GM13976 (cell line): ENCODE measurements around the gene VAMP2.

Experiments
- DNase-seq: peaks from one replicate; pipeline ENCODE4 v3.0.0; 2012; ENCODE audit warnings: low spot score
- in situ Hi-C: fragments of 300-500 bp; cut with MboI; formaldehyde crosslinking; loops from one replicate; pipeline ENCODE4 v1.12.0; 2022; ENCODE audit warnings: low sequenced_read_pairs, mixed read lengths, inconsistent platforms; ENCODE audit not compliant: unreplicated experiment
- TF ChIP-seq, protein P1 (sequence below): IDR thresholded peaks from 2 replicates; pipeline ENCODE4 v1.5.1; 2012; ENCODE audit warnings: borderline replicate concordance, mild to moderate bottlenecking; ENCODE audit not compliant: insufficient read depth; ENCODE audit errors: extremely low read depth, missing control alignments, control extremely low read depth

VAMP2 gene

DNA sequence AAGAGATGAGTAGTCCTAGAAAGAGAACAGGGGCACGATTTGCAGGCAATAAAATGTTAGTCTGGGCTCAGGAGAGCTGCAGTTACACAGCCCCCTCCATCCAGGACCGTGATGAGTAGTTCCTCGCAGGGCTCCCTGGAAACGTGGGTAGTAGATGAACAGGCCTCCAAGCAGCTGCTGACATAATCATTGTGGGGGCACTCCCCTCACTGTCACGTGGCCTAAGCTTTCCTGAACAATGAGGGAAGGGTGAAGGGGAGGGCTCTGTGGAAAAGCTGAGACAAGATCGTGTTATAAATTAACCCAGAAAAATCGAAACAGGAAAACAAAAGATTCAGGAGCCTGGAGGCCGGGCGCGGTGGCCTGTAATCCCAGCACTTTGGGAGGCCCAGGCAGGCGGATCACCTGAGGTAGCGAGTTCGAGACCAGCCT lies 9.2 kb downstream of the VAMP2 start:
- TF ChIP-seq, protein P1, sequence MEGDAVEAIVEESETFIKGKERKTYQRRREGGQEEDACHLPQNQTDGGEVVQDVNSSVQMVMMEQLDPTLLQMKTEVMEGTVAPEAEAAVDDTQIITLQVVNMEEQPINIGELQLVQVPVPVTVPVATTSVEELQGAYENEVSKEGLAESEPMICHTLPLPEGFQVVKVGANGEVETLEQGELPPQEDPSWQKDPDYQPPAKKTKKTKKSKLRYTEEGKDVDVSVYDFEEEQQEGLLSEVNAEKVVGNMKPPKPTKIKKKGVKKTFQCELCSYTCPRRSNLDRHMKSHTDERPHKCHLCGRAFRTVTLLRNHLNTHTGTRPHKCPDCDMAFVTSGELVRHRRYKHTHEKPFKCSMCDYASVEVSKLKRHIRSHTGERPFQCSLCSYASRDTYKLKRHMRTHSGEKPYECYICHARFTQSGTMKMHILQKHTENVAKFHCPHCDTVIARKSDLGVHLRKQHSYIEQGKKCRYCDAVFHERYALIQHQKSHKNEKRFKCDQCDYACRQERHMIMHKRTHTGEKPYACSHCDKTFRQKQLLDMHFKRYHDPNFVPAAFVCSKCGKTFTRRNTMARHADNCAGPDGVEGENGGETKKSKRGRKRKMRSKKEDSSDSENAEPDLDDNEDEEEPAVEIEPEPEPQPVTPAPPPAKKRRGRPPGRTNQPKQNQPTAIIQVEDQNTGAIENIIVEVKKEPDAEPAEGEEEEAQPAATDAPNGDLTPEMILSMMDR = no peak
- DNase-seq = no peak
- in situ Hi-C loops = no loop called here

DNA sequence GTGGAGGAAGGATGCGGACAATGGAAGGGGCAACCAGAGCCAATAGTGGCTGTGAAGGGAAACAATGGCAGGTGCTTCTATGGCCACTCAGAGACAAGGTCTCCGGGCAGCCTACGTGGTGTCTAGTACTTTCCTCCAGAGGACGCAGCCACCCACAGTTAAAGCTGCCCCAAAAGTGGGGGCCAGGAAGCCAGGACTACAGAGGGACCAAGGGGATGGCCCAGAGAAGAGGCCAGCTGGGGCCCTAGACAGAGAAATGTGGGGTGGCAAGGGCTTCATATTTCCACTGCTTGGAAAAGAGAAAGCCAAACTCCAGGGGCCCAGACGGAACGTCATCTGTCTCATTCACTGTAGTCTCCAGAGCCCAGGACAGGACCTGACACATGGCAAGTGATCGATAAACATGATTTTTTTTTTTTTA lies 9.7 kb downstream of the VAMP2 start:
- DNase-seq = no peak
- in situ Hi-C loops = no loop called here
- TF ChIP-seq, protein P1 = no peak

DNA sequence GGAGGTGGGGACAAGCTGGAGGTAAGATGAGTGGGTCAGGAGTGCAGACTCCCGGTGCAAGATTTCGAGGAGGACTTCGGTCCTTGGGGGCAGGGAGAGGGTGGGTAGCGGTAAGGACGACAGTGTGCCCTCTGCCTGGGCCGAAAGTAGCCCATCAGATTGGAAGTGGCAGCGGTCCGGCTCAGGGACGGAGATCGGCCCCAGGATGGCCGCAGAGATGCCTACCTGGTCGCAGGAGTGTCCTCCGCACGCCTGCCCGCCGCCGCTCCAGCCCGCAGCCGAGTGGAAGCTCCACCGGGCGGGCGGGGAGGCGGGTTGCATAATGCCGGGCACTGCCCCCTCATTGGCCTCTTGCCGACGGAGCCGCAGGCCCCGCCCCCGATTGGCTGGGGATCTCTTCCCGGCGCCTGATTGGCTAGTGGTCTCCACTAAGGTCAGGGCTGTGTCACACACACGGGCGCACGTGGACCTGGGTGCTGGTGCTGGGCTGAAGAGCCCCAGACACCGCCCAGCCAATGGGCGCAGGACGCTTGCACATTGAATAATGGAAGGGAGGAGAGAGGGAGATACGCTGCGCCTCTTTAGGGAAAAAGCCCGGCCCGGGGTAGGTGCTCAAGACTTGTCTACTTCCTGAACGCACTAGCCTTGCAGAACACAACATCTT lies 10.5 kb downstream of the VAMP2 start, which contains the start of gene PER1:
Gene PER1, minus strand, starts transcription at position 293 of the 664 bp plus-strand sequence. CDS start 1,698 bp downstream, outside the sequence.
- in situ Hi-C loops = no loop called here

DNA sequence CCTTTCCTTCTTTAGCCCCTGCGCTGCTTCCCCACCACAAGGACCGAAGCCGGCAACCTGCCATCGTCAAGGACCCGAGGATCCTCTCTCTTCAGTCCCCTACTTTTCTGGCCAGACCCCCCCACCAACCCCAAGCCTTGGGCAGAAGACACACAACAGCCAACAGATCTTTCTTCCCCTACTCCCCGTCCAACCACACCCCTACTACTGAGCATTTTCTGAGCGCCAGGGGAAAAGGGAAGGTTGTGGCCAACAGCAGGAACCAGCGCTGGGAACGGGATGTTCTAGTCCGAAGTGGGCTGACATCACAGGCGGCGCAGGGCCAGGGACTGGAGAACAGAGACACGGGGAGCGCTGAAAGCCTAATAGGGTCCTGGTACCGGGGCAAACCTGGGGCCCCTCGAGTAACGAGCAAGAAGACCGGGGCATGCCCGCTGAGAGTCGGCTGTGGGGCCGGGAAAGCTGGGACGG lies 11.1 kb downstream of the VAMP2 start:
- no peak for DNase-seq
- in situ Hi-C loops = no loop called here
- TF ChIP-seq, protein P1 = no peak

More for the DNA sequence above, 10.5 kb downstream of the VAMP2 start, which contains the start of gene PER1:
- TF ChIP-seq, protein P1 = no peak
- DNase-seq = peak; percentile 93

DNA sequence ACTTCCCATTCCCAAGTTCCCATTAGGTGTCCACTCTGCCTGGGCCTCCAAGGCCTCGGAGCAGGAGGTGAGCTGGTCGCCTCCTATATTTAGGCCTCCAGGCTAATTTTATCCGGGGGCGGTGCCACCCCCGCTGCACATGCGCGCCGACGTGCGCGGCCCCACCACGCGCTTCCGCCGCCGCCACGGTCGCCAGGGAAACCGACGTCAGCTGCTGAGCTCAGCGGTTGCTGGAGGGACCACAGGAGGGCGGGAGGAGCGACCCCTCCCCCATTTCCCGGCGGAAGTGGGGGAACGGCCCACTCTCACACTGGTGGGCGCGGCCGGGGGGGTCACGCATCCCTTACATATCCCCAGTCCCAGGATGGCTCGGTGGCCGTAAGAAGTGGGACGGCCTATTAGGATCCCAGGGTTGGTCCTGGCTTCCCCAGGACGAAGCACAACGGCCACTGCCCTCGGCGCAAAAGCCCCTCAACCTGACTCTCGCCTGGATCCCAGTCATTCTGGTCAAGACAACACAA lies 11.6 kb downstream of the VAMP2 start:
- peak; percentile 92 for DNase-seq
- TF ChIP-seq, protein P1 = no peak
- in situ Hi-C loops = no loop called here

DNA sequence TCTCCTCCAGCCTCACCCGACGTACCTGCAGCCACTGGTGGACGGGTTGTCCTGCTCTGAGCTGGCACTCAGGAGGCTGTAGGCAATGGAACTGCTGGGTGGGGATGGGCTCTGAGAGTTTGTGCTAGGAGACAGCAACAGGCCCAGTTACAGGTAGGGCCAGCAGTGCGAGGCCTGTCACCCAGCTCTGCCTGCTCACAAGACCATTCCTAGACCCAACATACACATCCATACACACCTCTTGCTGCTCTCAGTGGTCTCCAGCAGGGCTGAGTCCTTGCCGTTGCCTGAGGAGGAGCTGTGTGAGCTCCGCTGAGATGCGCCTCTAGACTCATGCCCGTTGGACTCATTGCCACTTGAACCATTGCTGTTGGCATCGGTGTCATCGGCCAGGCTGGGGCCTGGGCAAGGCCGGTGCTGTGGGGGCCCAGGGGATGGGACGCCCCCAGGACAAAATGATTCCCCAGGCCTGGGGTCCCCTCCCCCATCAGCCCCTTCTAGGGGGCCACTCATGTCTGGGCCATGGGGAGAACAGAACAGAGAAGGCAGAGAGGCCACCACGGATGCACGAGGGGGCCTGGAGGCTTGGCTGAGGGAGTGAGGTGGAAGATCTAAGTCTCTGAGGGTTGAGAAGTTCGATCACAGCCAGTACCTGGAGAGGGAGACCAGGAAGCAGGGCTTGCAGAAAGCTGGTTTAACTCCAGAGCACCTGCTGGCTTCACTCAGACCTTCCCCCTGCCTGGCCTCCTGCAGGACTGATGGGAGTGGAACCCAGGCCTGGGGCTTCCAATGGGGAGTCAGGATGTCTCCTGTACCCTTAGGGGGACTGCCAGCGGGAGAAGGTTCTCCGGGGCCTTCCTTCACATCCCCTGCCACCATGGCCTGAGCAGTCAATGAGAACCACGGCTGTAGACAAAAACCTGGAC lies 12.3 kb downstream of the VAMP2 start:
- no peak for DNase-seq
- TF ChIP-seq, protein P1 = no peak
- in situ Hi-C loops = no loop called here
